Endometrial microvascular endothelial cells (primary cell): Measurements from ENCODE around the gene NR6A1. TPM values are rescaled to one million over a fixed set of nuclear protein-coding genes. Genes with fewer than 3 reads are reported as not detected.
"Not testable (repeated sequence)": the region's sequence is repeated elsewhere in the genome, so short reads cannot be mapped to it uniquely, and the experiment has no call there.

Experiments used
- in situ Hi-C: cut with HindIII; loops from 2 replicates; pipeline ENCODE4 v1.10.0; 2017; ENCODE audit warnings: low sequenced_read_pairs, low pct_unique_long_range_greater_than_20kb; ENCODE audit errors: inconsistent ontology term
- total RNA-seq: library from RNA; depleted of rRNA; stranded (reverse); fragments of >200 nt; gene quantifications from one replicate; pipeline ENCODE4 v1.2.3, GENCODE V29; 2015; ENCODE audit errors: inconsistent ontology term

Gene NR6A1
- total RNA-seq, 1 donor from 2014 or later: 0.19 TPM

- in situ Hi-C loops: no loop called here
Observed at GRCh38 chr9:124747065-124747464, 24.0 kb downstream of the NR6A1 start.

GRCh38 chr9:124743686-124744348, 27.3 kb downstream of the NR6A1 start:
- in situ Hi-C loops: no loop called here

- in situ Hi-C loops: no loop called here
Observed at GRCh38 chr9:124742940-124743339, 28.2 kb downstream of the NR6A1 start.

- in situ Hi-C loops: no loop called here
Observed at GRCh38 chr9:124741662-124742061, 29.4 kb downstream of the NR6A1 start.

GRCh38 chr9:124741149-124741548, 30.0 kb downstream of the NR6A1 start:
- in situ Hi-C loops: no loop called here

GRCh38 chr9:124739360-124739759, 31.8 kb downstream of the NR6A1 start:
- in situ Hi-C loops: no loop called here

GRCh38 chr9:124738075-124738474, 33.0 kb downstream of the NR6A1 start:
- in situ Hi-C loops: not testable (repeated sequence)

- in situ Hi-C loops: no loop called here
Observed at GRCh38 chr9:124735121-124735520, 36.0 kb downstream of the NR6A1 start.

- in situ Hi-C loops: not testable (repeated sequence)
Observed at GRCh38 chr9:124734741-124735083, 36.4 kb downstream of the NR6A1 start.

GRCh38 chr9:124733964-124734740, 37.0 kb downstream of the NR6A1 start:
- in situ Hi-C loops: no loop called here

GRCh38 chr9:124730772-124731171, 40.3 kb downstream of the NR6A1 start:
- in situ Hi-C loops: no loop called here

GRCh38 chr9:124726886-124727285, 44.2 kb downstream of the NR6A1 start:
- in situ Hi-C loops: no loop called here

GRCh38 chr9:124725068-124725452, 46.1 kb downstream of the NR6A1 start:
- in situ Hi-C loops: no loop called here

GRCh38 chr9:124724415-124725067, 46.6 kb downstream of the NR6A1 start:
- in situ Hi-C loops: no loop called here

- in situ Hi-C loops: no loop called here
Observed at GRCh38 chr9:124723352-124723751, 47.8 kb downstream of the NR6A1 start.

- in situ Hi-C loops: no loop called here
Observed at GRCh38 chr9:124721109-124721906, 49.8 kb downstream of the NR6A1 start.

GRCh38 chr9:124720429-124721108, 50.5 kb downstream of the NR6A1 start:
- in situ Hi-C loops: no loop called here

GRCh38 chr9:124718928-124719327, 52.2 kb downstream of the NR6A1 start:
- in situ Hi-C loops: no loop called here

- in situ Hi-C loops: no loop called here
Observed at GRCh38 chr9:124717597-124717996, 53.5 kb downstream of the NR6A1 start.
